Psoas muscle (tissue), 8 donors: ENCODE results near the gene SERPINB13. TPM values are rescaled to one million over a fixed set of nuclear protein-coding genes. Genes with fewer than 3 reads are reported as not detected.

Experiments
- ATAC-seq, 4 donors: fragments of 200-7000 bp; cut with Tn5 transposase; one replicate each; pipeline ENCODE4 v1.9.1; 2020; ENCODE audit warnings: moderate library complexity in 3 of 4, mild to moderate bottlenecking in 2 of 4
- DNase-seq, 2 donors: peaks; one replicate each; pipeline ENCODE4 v3.0.0-alpha.2; 2020
- H3K27ac ChIP-seq: fragments of 200-600 bp; one replicate; pipeline ENCODE4 v1.8.0; 2022
- H3K27me3 ChIP-seq, 3 donors: fragments of 200-600 bp in 1 of 3; one replicate each; pipeline versions ENCODE4 v1.6.1 to v1.8.0; 2013 to 2022; ENCODE audit warnings: low read length in 2 of 3, mild to moderate bottlenecking in 2 of 3, moderate library complexity in 1 of 3; ENCODE audit not compliant: insufficient read depth in 3 of 3
- H3K36me3 ChIP-seq, 2 donors: fragments of 200-600 bp in 1 of 2; one replicate each; pipeline versions ENCODE4 v1.6.1 to v1.8.0; 2013 to 2022; ENCODE audit warnings: low read depth in 1 of 2, mild to moderate bottlenecking in 1 of 2, moderate library complexity in 1 of 2; ENCODE audit not compliant: insufficient read depth in 1 of 2
- H3K4me1 ChIP-seq: fragments of 200-600 bp; one replicate; pipeline ENCODE4 v1.8.0; 2022
- H3K4me3 ChIP-seq: fragments of 200-600 bp; one replicate; pipeline ENCODE4 v1.8.0; 2022; ENCODE audit warnings: mild to moderate bottlenecking
- H3K9me3 ChIP-seq: fragments of 200-600 bp; one replicate; pipeline ENCODE4 v1.8.0; 2022
- CTCF ChIP-seq: fragments of 200-600 bp; IDR thresholded peaks from one replicate; pipeline ENCODE4 v1.8.0; 2022; ENCODE audit warnings: antibody characterized with exemption
- WGBS, 3 donors: extraction: QIAGEN DNeasy Blood & Tissue Kit; methylation state at CpG; one replicate each; pipeline versions ENCODE4 v1.1.6 to v1.1.7; 2013; 5-methylcytosine and 5-hydroxymethylcytosine counted together
- intact Hi-C, 2 donors: fragments of 100-400 bp; cut with DNase I; formaldehyde crosslinking; loops; one replicate each; pipeline versions ENCODE4 v1.11.0 to v1.14.2; 2022
- polyA plus RNA-seq, 3 donors: library from polyadenylated mRNA; stranded (reverse); fragments of 200-250 nt; gene quantifications; one replicate each; pipeline ENCODE4 v1.2.3, GENCODE V29; 2013
- total RNA-seq, 4 donors: library from RNA; stranded (reverse); fragmentation: NEBNext Ultra II Directional in 2 of 4; extraction: Animal tissue kit (Norgen Biotek cat#: 25700) in 2 of 4; gene quantifications; one replicate each; pipeline versions ENCODE4 v1.2.1 to v1.2.4, GENCODE V29; 2021 to 2023
- donor health status: healthy with polysubstance abuse.
- donor health status: DM: no; HTN: no; CAD: no; lungs with moderate emphysema.
- donor health status: Bipolar disorder and iron deficiency.
- donor health status: healthy.
- donor health status: DM: yes; HTN: yes; CAD: no.
- donor health status: DM: no; HTN: no; CAD: no.
- donor health status: DM: no; HTN: no; CAD: no.
- donor health status: DM: yes; HTN: yes; CAD: no.

SERPINB13 gene
- total and polyA plus RNA-seq, 7 donors: not detected

GRCh38 chr18:63603772-63604171 lies 16.6 kb downstream of the SERPINB13 start:
- Histone ChIP-seq H3K36me3 (no peaks in the 10 kb centered on the region), H3K4me3 (no peak overlapping the region), H3K9me3 (no peaks in the 10 kb centered on the region), H3K4me1 (no peaks in the 10 kb centered on the region), H3K27me3 (no peaks in the 10 kb centered on the region), H3K27ac (no peak overlapping the region)
- no peak for TF ChIP-seq CTCF
- ATAC-seq (no peak), DNase-seq (no peak)
- intact Hi-C loops: no loop called here
- WGBS, 3 donors: 0 to 1% (median 0%) methylated on average over 1 of the region's 1 CpG

GRCh38 chr18:63604791-63605567 lies 17.8 kb downstream of the SERPINB13 start:
- Histone ChIP-seq H3K4me1 (no peaks in the 10 kb centered on the region), H3K27me3 (no peaks in the 10 kb centered on the region), H3K4me3 (no peak overlapping the region), H3K9me3 (no peaks in the 10 kb centered on the region), H3K36me3 (no peaks in the 10 kb centered on the region), H3K27ac (no peak overlapping the region)
- 59 to 66% (median 64%) methylated on average over 4 of the region's 4 CpGs for WGBS, 3 donors
- no peak for TF ChIP-seq CTCF
- DNase-seq (no peak), ATAC-seq (no peak)
- intact Hi-C loops: no loop called here

- DNase-seq: no peak
- H3K36me3 ChIP-seq: no peaks in the 10 kb centered on the region
- H3K27ac ChIP-seq: no peak overlapping the region
- TF ChIP-seq CTCF: no peak
- no peaks in the 10 kb centered on the region for H3K9me3 ChIP-seq
- H3K4me3 ChIP-seq: no peak overlapping the region
- ATAC-seq: no peak
- 65 to 73% (median 68%) methylated on average over 3 of the region's 3 CpGs for WGBS, 3 donors
- no peaks in the 10 kb centered on the region for H3K4me1 ChIP-seq
- intact Hi-C loops: no loop called here
- H3K27me3 ChIP-seq: no peaks in the 10 kb centered on the region
Observed at GRCh38 chr18:63606526-63606925, 19.4 kb downstream of the SERPINB13 start.

- 83 to 88% (median 85%) methylated on average over 4 of the region's 4 CpGs for WGBS, 3 donors
- intact Hi-C loops: no loop called here
- no peaks in the 10 kb centered on the region for H3K36me3 ChIP-seq
Observed at GRCh38 chr18:63613420-63613819, 26.3 kb downstream of the SERPINB13 start.

More at GRCh38 chr18:63613420-63613819, 26.3 kb downstream of the SERPINB13 start:
- ATAC-seq (no peak), DNase-seq (no peak)
- Histone ChIP-seq H3K4me1 (no peaks in the 10 kb centered on the region), H3K4me3 (no peak overlapping the region), H3K27me3 (no peaks in the 10 kb centered on the region), H3K27ac (no peak overlapping the region), H3K9me3 (no peaks in the 10 kb centered on the region)
- TF ChIP-seq CTCF: no peak
